Measurements from ENCODE around the gene FIG4. TPM values are rescaled to one million over a fixed set of nuclear protein-coding genes. Genes with fewer than 3 reads are reported as not detected.

The FIG4 gene
- total and polyA plus RNA-seq, 2 experiments from 2014 or later = 8.8 to 11.5 TPM

DNA sequence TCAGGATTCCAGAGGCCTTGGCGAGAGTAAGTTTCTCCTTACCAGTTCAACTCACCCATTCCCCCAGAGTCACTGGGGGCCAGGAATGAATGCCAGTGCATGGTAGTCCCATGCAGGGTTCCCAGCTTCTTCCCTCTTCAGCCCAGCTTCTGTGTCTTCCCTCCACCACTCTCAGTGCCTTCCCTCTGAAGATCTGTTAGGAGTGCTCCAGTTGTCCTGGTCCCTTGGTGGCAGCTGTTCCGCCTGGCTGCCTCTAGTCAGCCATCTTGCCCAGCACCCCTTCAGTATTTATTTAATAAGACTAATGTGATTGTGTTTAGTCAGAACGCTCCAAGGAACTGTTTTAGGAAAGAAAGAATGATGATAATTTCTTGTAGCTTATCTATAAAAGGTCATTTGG, 23.1 kb downstream of the FIG4 start:
- H2AFZ ChIP-seq = no peak overlapping the region

DNA sequence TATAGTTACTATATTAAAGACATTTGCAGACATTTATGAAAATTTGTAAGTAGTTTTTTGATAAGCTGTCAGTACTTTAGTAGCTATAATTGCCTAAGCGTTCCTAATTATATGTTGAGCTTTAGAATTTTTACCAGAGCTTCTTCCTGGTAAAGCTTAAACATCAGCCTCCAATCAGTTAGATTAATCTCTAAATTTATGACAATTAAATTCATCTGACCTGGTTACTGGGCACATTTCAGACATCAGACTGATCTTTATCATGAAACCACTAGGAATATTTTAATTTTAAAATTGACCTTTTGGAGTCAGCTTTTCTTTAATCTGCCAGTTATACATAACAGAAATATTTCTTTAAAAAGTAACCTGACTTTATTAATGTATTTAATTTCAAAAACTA, 23.5 kb downstream of the FIG4 start:
- peaks cover 7% of the 10 kb centered on the region; the same call in 1 of the 2 replicates for H3K79me2 ChIP-seq (ENCODE audit: insufficient read depth)
- H3F3A ChIP-seq (ENCODE audit: insufficient read depth) = 0 out of 2 replicates have a peak, but pooled peaks cover 4% of the 10 kb centered on the region
- H3K4me3 ChIP-seq = no peak overlapping the region
- no peak overlapping the region for H3K4me2 ChIP-seq (ENCODE audit: unreplicated experiment)
- H3K4me1 ChIP-seq (ENCODE audit: insufficient read depth) = no peaks in the 10 kb centered on the region
- in situ Hi-C loops (cut with MboI) = loop anchor here (5.0 kb wide), 1 partner anchor 323 kb away; no protein-coding TSS in a partner anchor
- H3K9me3 ChIP-seq (ENCODE audit: low read depth) = no peaks in the 10 kb centered on the region
- DNase-seq = no peak
- no peaks in the 10 kb centered on the region; the same call in 1 of the 2 replicates for H4K20me1 ChIP-seq (ENCODE audit: insufficient read depth)
- H3K9ac ChIP-seq = no peak overlapping the region
- H3K36me3 ChIP-seq (ENCODE audit: low read depth) = no peaks in the 10 kb centered on the region
- WGBS, 2 experiments (ENCODE audit: low coverage in 1 of 2, low lambda C conversion rate in 2 of 2, missing lambda C conversion rate in 2 of 2) = 91 to 93% methylated on average over 1 of the region's 1 CpG
- no peak overlapping the region for H3K27ac ChIP-seq
- H2AFZ ChIP-seq = no peak overlapping the region
- no peaks in the 10 kb centered on the region for H3K27me3 ChIP-seq (replicated peaks; ENCODE audit: insufficient read depth)
- H3K9me2 ChIP-seq (ENCODE audit: insufficient read depth) = no peaks in the 10 kb centered on the region
- TF ChIP-seq EZH2 (IDR thresholded peaks at IDR 0.05; ENCODE audit: insufficient read depth, poor library complexity, severe bottlenecking) (no peak), EZH2phosphoT487 (IDR thresholded peaks at IDR 0.05; ENCODE audit: insufficient read depth, low read depth) (no peak)

More for the DNA sequence above, 23.1 kb downstream of the FIG4 start:
- H3K79me2 ChIP-seq (ENCODE audit: insufficient read depth) = peaks cover 7% of the 10 kb centered on the region; the same call in 1 of the 2 replicates
- DNase-seq = no peak
- H3K27me3 ChIP-seq (replicated peaks; ENCODE audit: insufficient read depth) = no peaks in the 10 kb centered on the region
- no peaks in the 10 kb centered on the region for H3K9me3 ChIP-seq (ENCODE audit: low read depth)
- H3K9ac ChIP-seq = no peak overlapping the region
- TF ChIP-seq EZH2 (IDR thresholded peaks at IDR 0.05; ENCODE audit: insufficient read depth, poor library complexity, severe bottlenecking) = no peak
- no peak for TF ChIP-seq EZH2phosphoT487 (IDR thresholded peaks at IDR 0.05; ENCODE audit: insufficient read depth, low read depth)
- H4K20me1 ChIP-seq (ENCODE audit: insufficient read depth) = no peaks in the 10 kb centered on the region; the same call in 1 of the 2 replicates
- H3K9me2 ChIP-seq (ENCODE audit: insufficient read depth) = no peaks in the 10 kb centered on the region
- no peak overlapping the region for H3K4me2 ChIP-seq (ENCODE audit: unreplicated experiment)
- in situ Hi-C loops (cut with MboI) = loop anchor here (5.0 kb wide), 1 partner anchor 323 kb away; no protein-coding TSS in a partner anchor
- H3F3A ChIP-seq (ENCODE audit: insufficient read depth) = 0 out of 2 replicates have a peak, but pooled peaks cover 4% of the 10 kb centered on the region
- no peak overlapping the region for H3K4me3 ChIP-seq
- no peaks in the 10 kb centered on the region for H3K4me1 ChIP-seq (ENCODE audit: insufficient read depth)
- no peak overlapping the region for H3K27ac ChIP-seq
- no peaks in the 10 kb centered on the region for H3K36me3 ChIP-seq (ENCODE audit: low read depth)
- 96 to 97% methylated on average over 3 of the region's 3 CpGs for WGBS, 2 experiments (ENCODE audit: low coverage in 1 of 2, low lambda C conversion rate in 2 of 2, missing lambda C conversion rate in 2 of 2)

DNA sequence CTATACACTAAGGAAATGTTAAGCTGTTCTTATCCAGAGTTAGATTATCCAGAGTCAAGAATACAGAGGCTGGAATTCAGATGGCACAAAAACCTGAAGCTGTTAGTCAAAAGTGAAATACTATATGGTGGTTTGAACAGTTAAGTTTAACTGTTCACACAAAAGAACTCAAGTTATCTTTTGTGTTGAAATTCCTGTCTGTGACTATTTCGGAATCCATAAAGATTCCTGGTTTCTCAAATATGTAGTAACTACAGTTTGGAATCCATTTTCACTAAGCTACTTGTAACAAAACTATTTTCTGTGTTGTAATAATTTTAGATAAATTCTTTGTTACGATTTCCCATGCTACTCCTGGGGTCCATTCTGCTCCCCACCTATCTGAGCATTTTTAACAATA, 24.5 kb downstream of the FIG4 start:
- H3K9me2 ChIP-seq (ENCODE audit: insufficient read depth) = no peaks in the 10 kb centered on the region
- in situ Hi-C loops (cut with MboI) = no loop called here
- TF ChIP-seq EZH2 (IDR thresholded peaks at IDR 0.05; ENCODE audit: insufficient read depth, poor library complexity, severe bottlenecking) (no peak), EZH2phosphoT487 (IDR thresholded peaks at IDR 0.05; ENCODE audit: insufficient read depth, low read depth) (no peak)
- H3K9ac ChIP-seq = no peak overlapping the region
- no peak for DNase-seq
- H3K27ac ChIP-seq = no peak overlapping the region
- no peaks in the 10 kb centered on the region for H3K9me3 ChIP-seq (ENCODE audit: low read depth)
- no peaks in the 10 kb centered on the region; the same call in 1 of the 2 replicates for H4K20me1 ChIP-seq (ENCODE audit: insufficient read depth)
- H2AFZ ChIP-seq = no peak overlapping the region
- no peaks in the 10 kb centered on the region for H3K4me1 ChIP-seq (ENCODE audit: insufficient read depth)
- WGBS, 2 experiments (ENCODE audit: low coverage in 1 of 2, low lambda C conversion rate in 2 of 2, missing lambda C conversion rate in 2 of 2) = 73 to 79% methylated on average over 2 of the region's 2 CpGs
- peaks cover 4% of the 10 kb centered on the region; the same call in 1 of the 2 replicates for H3K79me2 ChIP-seq (ENCODE audit: insufficient read depth)
- H3K27me3 ChIP-seq (replicated peaks; ENCODE audit: insufficient read depth) = no peaks in the 10 kb centered on the region
- 0 out of 2 replicates have a peak, but pooled peaks cover 4% of the 10 kb centered on the region for H3F3A ChIP-seq (ENCODE audit: insufficient read depth)
- no peaks in the 10 kb centered on the region for H3K36me3 ChIP-seq (ENCODE audit: low read depth)
- no peak overlapping the region for H3K4me2 ChIP-seq (ENCODE audit: unreplicated experiment)
- no peak overlapping the region for H3K4me3 ChIP-seq

DNA sequence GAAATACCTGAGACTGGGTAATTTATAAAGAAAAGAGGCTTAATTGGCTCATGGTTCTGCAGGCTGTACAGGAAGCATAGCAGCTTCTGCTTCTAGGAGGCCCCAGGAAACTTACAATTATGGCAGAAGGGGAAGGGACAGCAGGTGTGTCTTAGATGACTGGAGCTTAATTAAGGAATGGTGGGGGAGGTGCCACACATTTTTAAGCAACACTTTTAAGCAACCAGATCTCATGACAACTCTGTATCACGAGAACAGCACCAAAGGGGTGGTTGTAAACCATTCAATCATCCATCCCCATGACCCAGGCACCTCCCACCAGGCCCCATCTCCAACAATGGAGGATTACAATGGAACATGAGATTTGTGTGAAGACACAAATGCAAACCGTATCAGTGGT, 26.9 kb downstream of the FIG4 start:
- Histone ChIP-seq H2AFZ (no peak overlapping the region), H3K4me1 (ENCODE audit: insufficient read depth) (no peaks in the 10 kb centered on the region), H3K9me2 (ENCODE audit: insufficient read depth) (no peaks in the 10 kb centered on the region), H3K27ac (no peak overlapping the region), H3K79me2 (ENCODE audit: insufficient read depth) (no peaks in the 10 kb centered on the region), H3K4me3 (no peak overlapping the region), H3K27me3 (replicated peaks; ENCODE audit: insufficient read depth) (no peaks in the 10 kb centered on the region), H3K9ac (no peak overlapping the region), H3F3A (ENCODE audit: insufficient read depth) (no peaks in the 10 kb centered on the region), H3K4me2 (ENCODE audit: unreplicated experiment) (no peak overlapping the region), H3K9me3 (ENCODE audit: low read depth) (no peaks in the 10 kb centered on the region), H4K20me1 (ENCODE audit: insufficient read depth) (no peaks in the 10 kb centered on the region), H3K36me3 (ENCODE audit: low read depth) (no peaks in the 10 kb centered on the region)
- no peak for DNase-seq
- WGBS, 2 experiments (ENCODE audit: low coverage in 1 of 2, low lambda C conversion rate in 2 of 2, missing lambda C conversion rate in 2 of 2) = 64 to 65% methylated on average over 2 of the region's 2 CpGs
- TF ChIP-seq EZH2 (IDR thresholded peaks at IDR 0.05; ENCODE audit: insufficient read depth, poor library complexity, severe bottlenecking) (no peak), EZH2phosphoT487 (IDR thresholded peaks at IDR 0.05; ENCODE audit: insufficient read depth, low read depth) (no peak)
- in situ Hi-C loops (cut with MboI) = no loop called here
